ENCODE results near the gene DBP.
A peak's percentile ranks its signal among the peaks of the same experiment; 100 is the strongest.

Gene DBP

DNA sequence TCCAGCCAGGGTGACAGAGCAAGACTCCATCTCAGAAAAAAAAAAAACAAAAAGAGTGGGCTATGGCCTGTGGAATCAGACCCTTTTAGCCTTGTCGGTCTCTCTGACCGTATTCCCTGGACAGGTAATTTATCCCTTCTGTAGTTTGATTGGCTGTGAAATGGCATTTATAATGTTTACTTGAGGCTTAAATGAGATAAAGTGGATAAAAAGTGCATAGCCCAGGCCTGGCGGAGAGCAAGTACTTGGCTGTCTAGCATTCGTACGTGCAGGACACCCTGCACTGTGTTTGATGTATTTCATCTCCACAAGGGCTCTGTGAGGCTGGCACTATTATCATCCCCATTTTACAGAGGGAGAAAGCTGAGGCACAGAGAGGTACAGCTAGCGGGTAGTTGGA is 28.6 kb upstream of the DBP start:
- no CpG with 5 or more reads among the region's 6 CpGs for WGBS, 2 donors (ENCODE audit: extremely low coverage in 2 of 2, insufficient read length in 2 of 2, insufficient replicate concordance in 1 of 2)
- DNase-seq (ENCODE audit: low spot score) = no peak

DNA sequence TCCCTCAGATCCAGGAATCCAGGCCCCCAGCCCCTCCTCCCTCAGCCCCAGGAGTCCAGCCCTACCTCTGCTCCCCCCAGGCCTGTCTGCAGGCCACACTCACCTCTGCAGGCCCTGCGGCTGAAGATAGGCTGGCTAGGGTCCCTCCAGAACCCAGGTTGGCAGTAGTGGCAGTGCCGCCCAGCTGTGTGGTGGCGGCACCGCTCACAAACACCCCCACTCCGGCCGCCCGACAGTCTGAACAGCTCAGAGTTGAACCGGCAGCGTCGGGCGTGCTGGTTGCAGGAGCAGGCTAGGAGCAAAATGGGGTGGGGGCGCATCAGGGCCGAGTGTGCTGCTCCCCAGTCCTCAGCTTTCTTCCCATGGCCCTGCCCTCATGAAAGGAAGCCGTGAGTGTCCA is 27.3 kb upstream of the DBP start:
- Histone ChIP-seq H3K4me2 (ENCODE audit: insufficient read depth, low read length, poor library complexity, severe bottlenecking) (no peak overlapping the region), H2BK120ac (ENCODE audit: low read depth, low read length) (no peak overlapping the region), H4K91ac (ENCODE audit: low read depth, low read length, poor library complexity) (no peak overlapping the region), H2BK5ac (ENCODE audit: low read length) (peak overlapping the region; percentile 48), H3K27me3 (ENCODE audit: control insufficient read depth in 3 of 3, insufficient read depth in 3 of 3, low read depth in 1 of 3, low read length in 3 of 3) (peaks cover 0 to 5% (median 0%) of the 10 kb centered on the region in 3 experiments), H3K4ac (ENCODE audit: low read length) (peak overlapping the region; percentile 53), H3K9me3 (replicated peaks in 1 of 2; ENCODE audit: control insufficient read depth in 2 of 2, insufficient read depth in 1 of 2, low read depth in 1 of 2, low read length in 2 of 2) (no peaks in the 10 kb centered on the region), H3K18ac (ENCODE audit: low read length) (peak overlapping the region; percentile 87), H2BK12ac (ENCODE audit: low read length) (peak overlapping the region; percentile 41), H3K4me1 (ENCODE audit: control insufficient read depth in 2 of 2, insufficient read depth in 1 of 2, low read depth in 1 of 2, low read length in 2 of 2) (peaks cover 1 to 3% of the 10 kb centered on the region in 2 donors), H2AFZ (ENCODE audit: low read length) (no peak overlapping the region), H3K27ac (replicated peaks; ENCODE audit: low read length) (no peak overlapping the region), H3K23ac (ENCODE audit: low read depth, low read length, poor library complexity) (no peak overlapping the region), H3K79me1 (ENCODE audit: low read depth, low read length) (no peaks in the 10 kb centered on the region), H3K36me3 (replicated peaks in 1 of 2; ENCODE audit: control insufficient read depth in 2 of 2, insufficient read depth in 2 of 2, low read length in 2 of 2) (no peaks in the 10 kb centered on the region), H2AK5ac (ENCODE audit: low read depth, low read length) (peak overlapping the region; percentile 37), H4K8ac (ENCODE audit: low read depth, low read length) (no peak overlapping the region), H3K14ac (ENCODE audit: low read length) (no peak overlapping the region), H3K4me3 (ENCODE audit: low read length in 2 of 2) (no peak overlapping the region), H2BK15ac (ENCODE audit: low read length) (peak overlapping the region; percentile 67), H3K9ac (ENCODE audit: low read depth, low read length, poor library complexity) (no peak overlapping the region)
- no peak for DNase-seq (ENCODE audit: low spot score)
- WGBS, 2 donors (ENCODE audit: extremely low coverage in 2 of 2, insufficient read length in 2 of 2, insufficient replicate concordance in 1 of 2) = no CpG with 5 or more reads among the region's 14 CpGs

More for the DNA sequence above, 28.6 kb upstream of the DBP start:
- Histone ChIP-seq H2AK5ac (ENCODE audit: low read depth, low read length) (no peak overlapping the region), H3K14ac (ENCODE audit: low read length) (no peak overlapping the region), H3K4me2 (ENCODE audit: insufficient read depth, low read length, poor library complexity, severe bottlenecking) (no peak overlapping the region), H2BK12ac (ENCODE audit: low read length) (no peak overlapping the region), H3K4me3 (ENCODE audit: low read length in 2 of 2) (no peak overlapping the region), H3K18ac (ENCODE audit: low read length) (no peak overlapping the region), H3K9ac (ENCODE audit: low read depth, low read length, poor library complexity) (no peak overlapping the region), H3K27me3 (ENCODE audit: control insufficient read depth in 3 of 3, insufficient read depth in 3 of 3, low read depth in 1 of 3, low read length in 3 of 3) (peaks cover 0 to 5% (median 0%) of the 10 kb centered on the region in 3 experiments), H2BK5ac (ENCODE audit: low read length) (no peak overlapping the region), H3K79me1 (ENCODE audit: low read depth, low read length) (peaks cover 1% of the 10 kb centered on the region), H2BK15ac (ENCODE audit: low read length) (no peak overlapping the region), H3K4ac (ENCODE audit: low read length) (no peak overlapping the region), H4K91ac (ENCODE audit: low read depth, low read length, poor library complexity) (no peak overlapping the region), H2BK120ac (ENCODE audit: low read depth, low read length) (no peak overlapping the region), H2AFZ (ENCODE audit: low read length) (no peak overlapping the region), H3K23ac (ENCODE audit: low read depth, low read length, poor library complexity) (no peak overlapping the region), H3K36me3 (replicated peaks in 1 of 2; ENCODE audit: control insufficient read depth in 2 of 2, insufficient read depth in 2 of 2, low read length in 2 of 2) (no peaks in the 10 kb centered on the region), H4K8ac (ENCODE audit: low read depth, low read length) (no peak overlapping the region), H3K4me1 (ENCODE audit: control insufficient read depth in 2 of 2, insufficient read depth in 1 of 2, low read depth in 1 of 2, low read length in 2 of 2) (peaks cover 1 to 2% of the 10 kb centered on the region in 2 donors), H3K9me3 (replicated peaks in 1 of 2; ENCODE audit: control insufficient read depth in 2 of 2, insufficient read depth in 1 of 2, low read depth in 1 of 2, low read length in 2 of 2) (peaks cover 0 to 2% of the 10 kb centered on the region in 2 donors), H3K27ac (replicated peaks; ENCODE audit: low read length) (no peak overlapping the region)

DNA sequence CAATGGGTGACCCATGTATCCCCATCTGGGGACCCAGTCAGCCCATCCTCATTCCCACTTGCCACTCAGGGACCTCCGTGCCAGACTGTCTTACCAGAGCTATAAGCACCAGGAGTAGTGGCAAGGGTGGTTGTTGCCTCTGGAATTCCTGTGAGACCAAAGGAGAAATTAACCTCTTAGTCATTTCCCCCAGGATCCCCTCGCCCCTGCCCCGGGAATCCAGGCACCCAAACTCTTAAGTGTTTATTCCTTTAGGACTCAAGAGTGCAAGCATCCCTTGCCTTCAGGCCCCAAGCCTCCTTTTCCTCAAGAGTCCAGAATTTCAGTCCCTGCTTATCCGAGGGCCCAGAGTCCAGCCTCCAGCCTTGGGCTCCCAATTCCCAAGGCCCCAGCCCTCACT is 26.5 kb upstream of the DBP start:
- DNase-seq (ENCODE audit: low spot score) = no peak
- H3K9ac ChIP-seq (ENCODE audit: low read depth, low read length, poor library complexity) = peak overlapping the region; percentile 60

DNA sequence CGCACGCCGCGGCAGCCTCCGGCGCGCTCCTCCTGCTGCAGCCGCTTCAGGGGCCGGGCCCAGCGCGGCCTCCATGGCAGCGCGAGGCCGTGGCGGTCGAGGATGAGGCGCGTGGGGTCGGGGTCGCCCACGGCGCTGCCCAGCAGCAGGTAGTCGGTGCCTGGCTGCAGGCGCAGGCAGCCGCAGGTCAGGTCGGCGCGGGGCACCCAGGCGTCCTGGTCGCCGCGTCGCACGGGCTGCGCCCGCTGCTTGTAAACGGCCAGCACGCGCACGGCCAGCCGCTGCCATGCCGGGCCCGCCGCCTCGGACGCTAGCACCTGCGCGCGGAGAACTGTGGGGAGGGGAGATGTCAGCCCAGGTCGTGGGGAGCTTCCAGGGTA is 24.5 kb upstream of the DBP start:
- Histone ChIP-seq H3K14ac (ENCODE audit: low read length) (peak overlapping the region; percentile 1), H3K4me2 (ENCODE audit: insufficient read depth, low read length, poor library complexity, severe bottlenecking) (no peak overlapping the region), H2AFZ (ENCODE audit: low read length) (peak overlapping the region; percentile 75), H2BK12ac (ENCODE audit: low read length) (peak overlapping the region; percentile 60), H4K8ac (ENCODE audit: low read depth, low read length) (no peak overlapping the region), H3K27me3 (ENCODE audit: control insufficient read depth in 3 of 3, insufficient read depth in 3 of 3, low read depth in 1 of 3, low read length in 3 of 3) (peaks cover 0 to 5% (median 0%) of the 10 kb centered on the region in 3 experiments), H2BK5ac (ENCODE audit: low read length) (no peak overlapping the region), H3K9ac (ENCODE audit: low read depth, low read length, poor library complexity) (no peak overlapping the region), H3K27ac (replicated peaks; ENCODE audit: low read length) (no peak overlapping the region), H3K79me1 (ENCODE audit: low read depth, low read length) (no peaks in the 10 kb centered on the region), H2BK120ac (ENCODE audit: low read depth, low read length) (no peak overlapping the region), H3K9me3 (replicated peaks in 1 of 2; ENCODE audit: control insufficient read depth in 2 of 2, insufficient read depth in 1 of 2, low read depth in 1 of 2, low read length in 2 of 2) (no peaks in the 10 kb centered on the region), H3K36me3 (replicated peaks in 1 of 2; ENCODE audit: control insufficient read depth in 2 of 2, insufficient read depth in 2 of 2, low read length in 2 of 2) (no peaks in the 10 kb centered on the region), H3K18ac (ENCODE audit: low read length) (peak overlapping the region; percentile 45), H2AK5ac (ENCODE audit: low read depth, low read length) (peak overlapping the region; percentile 91), H3K4me1 (ENCODE audit: control insufficient read depth in 2 of 2, insufficient read depth in 1 of 2, low read depth in 1 of 2, low read length in 2 of 2) (peaks cover 6 to 9% of the 10 kb centered on the region in 2 donors), H2BK15ac (ENCODE audit: low read length) (peak overlapping the region; percentile 79), H3K4me3 (ENCODE audit: low read length in 2 of 2) (no peak overlapping the region), H3K23ac (ENCODE audit: low read depth, low read length, poor library complexity) (peak overlapping the region; percentile 17), H4K91ac (ENCODE audit: low read depth, low read length, poor library complexity) (peak overlapping the region; percentile 64), H3K4ac (ENCODE audit: low read length) (no peak overlapping the region)
- no CpG with 5 or more reads among the region's 50 CpGs for WGBS, 2 donors (ENCODE audit: extremely low coverage in 2 of 2, insufficient read length in 2 of 2, insufficient replicate concordance in 1 of 2)
- no peak for DNase-seq (ENCODE audit: low spot score)

More for the DNA sequence above, 26.5 kb upstream of the DBP start:
- H2AFZ ChIP-seq (ENCODE audit: low read length) = no peak overlapping the region
- H3K36me3 ChIP-seq (replicated peaks in 1 of 2; ENCODE audit: control insufficient read depth in 2 of 2, insufficient read depth in 2 of 2, low read length in 2 of 2) = no peaks in the 10 kb centered on the region
- no peak overlapping the region for H2BK15ac ChIP-seq (ENCODE audit: low read length)
- no peaks in the 10 kb centered on the region for H3K9me3 ChIP-seq (replicated peaks in 1 of 2; ENCODE audit: control insufficient read depth in 2 of 2, insufficient read depth in 1 of 2, low read depth in 1 of 2, low read length in 2 of 2)
- H3K14ac ChIP-seq (ENCODE audit: low read length) = peak overlapping the region; percentile 82
- H3K4me2 ChIP-seq (ENCODE audit: insufficient read depth, low read length, poor library complexity, severe bottlenecking) = no peak overlapping the region
- no peak overlapping the region for H3K4me3 ChIP-seq (ENCODE audit: low read length in 2 of 2)
- H3K27me3 ChIP-seq (ENCODE audit: control insufficient read depth in 3 of 3, insufficient read depth in 3 of 3, low read depth in 1 of 3, low read length in 3 of 3) = peaks cover 0 to 5% (median 0%) of the 10 kb centered on the region in 3 experiments
- H2BK12ac ChIP-seq (ENCODE audit: low read length) = no peak overlapping the region
- H3K4me1 ChIP-seq (ENCODE audit: control insufficient read depth in 2 of 2, insufficient read depth in 1 of 2, low read depth in 1 of 2, low read length in 2 of 2) = peaks cover 1 to 3% of the 10 kb centered on the region in 2 donors
- no peak overlapping the region for H2BK5ac ChIP-seq (ENCODE audit: low read length)
- H3K23ac ChIP-seq (ENCODE audit: low read depth, low read length, poor library complexity) = no peak overlapping the region
- H3K4ac ChIP-seq (ENCODE audit: low read length) = peak overlapping the region; percentile 53
- H4K8ac ChIP-seq (ENCODE audit: low read depth, low read length) = no peak overlapping the region
- peak overlapping the region; percentile 91 for H3K18ac ChIP-seq (ENCODE audit: low read length)
- no peak overlapping the region for H2BK120ac ChIP-seq (ENCODE audit: low read depth, low read length)
- no CpG with 5 or more reads among the region's 4 CpGs for WGBS, 2 donors (ENCODE audit: extremely low coverage in 2 of 2, insufficient read length in 2 of 2, insufficient replicate concordance in 1 of 2)
- H3K27ac ChIP-seq (replicated peaks; ENCODE audit: low read length) = no peak overlapping the region
- no peaks in the 10 kb centered on the region for H3K79me1 ChIP-seq (ENCODE audit: low read depth, low read length)
- peak overlapping the region; percentile 83 for H2AK5ac ChIP-seq (ENCODE audit: low read depth, low read length)
- no peak overlapping the region for H4K91ac ChIP-seq (ENCODE audit: low read depth, low read length, poor library complexity)

Measured in neuronal stem cell (in vitro differentiated cells).